Fibroblast of mammary gland (primary cell): ENCODE data around the gene GALNS.

Experiments
- DNase-seq: peaks from one replicate; pipeline ENCODE4 v3.0.0-alpha.2; 2010; ENCODE audit warnings: low read depth
- H3K4me3 ChIP-seq: 2 replicates; pipeline ENCODE4 v1.5.1; 2011; ENCODE audit warnings: low read depth, mild to moderate bottlenecking, low read length, moderate library complexity; ENCODE audit not compliant: control insufficient read depth
- CTCF ChIP-seq: conservative IDR thresholded peaks from 2 replicates; pipeline ENCODE4 v1.5.1; 2011; ENCODE audit warnings: low read depth, low read length, inconsistent platforms; ENCODE audit not compliant: control insufficient read depth, insufficient read depth

GALNS gene

DNA sequence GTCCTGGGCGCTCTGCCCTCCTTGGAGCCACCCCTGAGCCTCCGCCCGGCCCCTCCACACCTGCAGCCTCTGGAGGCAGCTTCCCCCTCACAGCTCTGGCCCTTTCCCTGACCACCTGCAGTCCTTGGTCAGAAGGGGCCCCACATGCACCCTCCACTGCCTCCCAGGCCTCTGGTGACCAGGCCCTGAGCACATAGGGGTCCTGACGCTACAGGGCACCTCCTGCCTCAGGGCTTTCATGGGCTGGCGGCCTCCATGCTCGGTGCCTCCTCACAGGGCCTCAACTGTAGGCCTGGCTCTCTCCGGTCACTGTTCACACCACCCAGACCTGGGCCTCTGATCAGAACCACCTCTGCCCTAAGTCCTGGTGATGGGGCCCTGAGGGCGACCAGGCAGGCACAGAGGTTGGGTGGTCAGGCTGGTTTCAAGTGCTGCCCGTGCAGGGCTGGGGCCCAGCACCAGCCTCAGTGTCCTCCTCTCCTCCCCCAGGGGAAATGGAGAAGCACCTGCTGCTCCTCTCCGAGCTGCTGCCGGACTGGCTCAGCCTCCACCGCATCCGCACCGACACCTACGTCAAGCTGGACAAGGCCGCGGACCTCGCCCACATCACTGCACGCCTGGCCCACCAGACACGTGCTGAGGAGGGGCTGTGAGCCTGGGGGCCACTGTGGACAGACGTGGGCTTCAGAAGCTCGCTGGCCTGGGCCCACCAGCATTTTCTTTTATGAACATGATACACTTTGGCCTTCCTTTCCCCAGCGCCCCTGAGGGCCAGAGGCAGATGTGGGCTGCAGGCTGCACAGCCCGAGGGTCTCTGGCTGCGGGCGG is 48.9 kb downstream of the GALNS start:
- no peak for TF ChIP-seq CTCF
- no peak for DNase-seq
- H3K4me3 ChIP-seq = no peak overlapping the region

DNA sequence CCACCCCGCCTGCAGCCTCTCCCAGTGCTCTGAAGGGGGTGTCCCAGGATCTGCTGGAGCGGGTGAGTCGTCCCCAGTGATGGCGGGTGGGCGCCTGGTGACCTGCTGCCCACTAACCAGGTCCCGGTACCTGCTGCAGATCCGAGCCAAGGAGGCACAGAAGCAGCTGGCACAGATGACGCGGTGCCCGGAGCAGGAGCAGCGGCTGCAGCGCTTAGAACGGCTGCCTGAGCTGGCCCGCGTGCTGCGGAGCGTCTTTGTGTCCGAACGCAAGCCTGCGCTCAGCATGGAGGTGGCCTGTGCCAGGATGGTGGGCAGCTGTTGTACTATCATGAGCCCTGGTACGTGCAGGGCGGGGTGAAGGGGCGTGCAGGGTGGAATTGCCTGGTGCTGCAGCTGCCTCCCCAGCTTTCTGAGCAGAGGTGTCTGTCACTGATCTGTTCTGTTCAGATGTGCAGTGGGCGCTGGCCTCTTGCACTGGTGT is 49.6 kb downstream of the GALNS start:
- TF ChIP-seq CTCF = no peak
- no peak for DNase-seq
- no peak overlapping the region for H3K4me3 ChIP-seq

DNA sequence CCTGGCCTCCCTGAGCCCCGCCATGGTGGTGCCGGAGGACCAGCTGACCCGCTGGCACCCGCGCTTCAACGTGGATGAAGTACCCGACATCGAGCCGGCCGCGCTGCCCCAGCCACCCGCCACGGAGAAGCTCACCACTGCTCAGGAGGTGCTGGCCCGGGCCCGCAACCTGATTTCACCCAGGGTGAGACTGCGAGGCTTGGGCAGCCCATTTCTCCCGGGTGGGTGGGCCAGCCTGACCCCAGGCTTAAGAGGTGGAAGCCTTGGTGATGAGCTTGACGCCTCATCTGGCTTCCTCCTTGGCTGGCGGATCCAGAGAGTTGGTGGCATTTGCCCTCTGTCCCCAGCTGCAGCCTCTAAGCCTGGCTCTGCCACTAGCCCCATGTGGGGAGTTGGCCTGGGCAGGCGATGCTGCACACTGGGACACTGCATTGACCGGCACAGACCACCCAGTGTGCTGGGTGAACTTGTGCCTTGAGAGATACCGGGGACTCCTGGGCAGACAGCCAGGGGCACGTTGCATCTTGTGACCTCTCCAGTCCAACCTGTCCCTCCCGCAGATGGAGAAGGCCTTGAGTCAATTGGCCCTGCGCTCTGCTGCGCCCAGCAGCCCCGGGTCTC is 50.1 kb downstream of the GALNS start:
- DNase-seq = no peak
- TF ChIP-seq CTCF = no peak

GRCh38 chr16:88805887-88806393 is 50.8 kb downstream of the GALNS start:
- H3K4me3 ChIP-seq = no peak overlapping the region
- no peak for TF ChIP-seq CTCF
- DNase-seq = no peak

More for the DNA sequence above, 50.1 kb downstream of the GALNS start:
- no peak overlapping the region for H3K4me3 ChIP-seq

- DNase-seq = no peak
- peak overlapping the region; percentile 62 for H3K4me3 ChIP-seq
- TF ChIP-seq CTCF = no peak
These were observed 51.4 kb downstream of the GALNS start for GRCh38 chr16:88805340-88805715.

GRCh38 chr16:88804552-88805339 is 52.0 kb downstream of the GALNS start:
- peak overlapping the region; percentile 62 for H3K4me3 ChIP-seq
- TF ChIP-seq CTCF = no peak

More at GRCh38 chr16:88804552-88805339, 52.0 kb downstream of the GALNS start:
- no peak for DNase-seq
